Measurements from ENCODE around the gene UBE3D.
"Not testable (repeated sequence)": the region's sequence is repeated elsewhere in the genome, so short reads cannot be mapped to it uniquely, and the experiment has no call there.

The UBE3D gene

DNA sequence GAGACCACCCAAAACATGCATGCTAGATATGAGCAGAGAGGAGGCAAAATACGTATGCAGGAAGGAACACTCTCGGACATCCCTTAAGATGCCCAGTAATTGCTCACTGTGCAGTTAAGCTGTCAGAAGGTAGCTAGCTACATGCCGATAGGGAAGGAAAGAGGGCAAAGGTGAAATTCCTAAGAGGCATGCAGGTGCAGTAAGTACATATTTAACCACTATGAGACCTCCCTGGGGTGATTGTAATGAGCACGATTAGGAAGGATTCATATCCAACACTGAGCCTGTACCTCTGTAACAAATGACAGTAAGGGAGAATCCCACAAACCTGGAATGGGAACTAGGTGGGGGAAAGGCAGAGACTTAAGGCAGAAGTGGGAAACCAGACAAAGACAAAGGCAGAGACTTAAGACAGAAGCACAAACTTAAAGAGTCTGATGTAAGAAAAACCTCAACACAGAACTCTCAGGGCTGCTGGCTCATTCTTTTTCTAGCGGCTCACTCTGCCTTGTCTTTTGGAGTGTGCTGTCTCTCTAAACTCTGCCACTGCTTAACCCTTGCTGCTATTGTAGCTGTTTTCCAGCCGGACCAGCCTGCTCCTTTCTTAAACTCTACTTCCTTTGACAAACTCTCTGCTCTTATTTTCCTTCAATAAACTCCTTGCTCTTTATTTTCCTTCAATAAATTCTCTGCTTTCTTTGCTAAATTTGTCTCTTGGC is 148.1 kb downstream of the UBE3D start:
- no peak for DNase-seq (ENCODE audit: low read depth in 2 of 2, low spot score in 1 of 2)

DNA sequence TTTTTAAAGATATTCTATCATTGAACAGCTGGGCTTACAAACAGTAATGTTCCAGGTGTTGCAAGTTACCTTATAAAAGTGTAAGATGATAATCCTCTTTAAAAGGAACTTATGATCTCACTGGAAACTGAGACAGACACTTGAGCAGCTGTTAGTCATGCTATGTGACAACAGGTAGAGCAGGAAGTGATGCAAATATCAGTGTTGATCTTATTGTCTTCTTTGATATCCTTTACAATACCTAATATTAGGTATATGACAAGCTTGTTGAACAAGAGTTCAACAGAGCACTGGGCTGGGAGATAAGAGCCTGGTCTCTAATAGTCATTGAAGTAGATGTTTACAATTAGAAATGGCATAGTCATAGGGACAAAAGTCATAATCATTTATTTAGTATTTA is 150.0 kb downstream of the UBE3D start:
- DNase-seq (ENCODE audit: low read depth in 2 of 2, low spot score in 1 of 2), result no peak

DNA sequence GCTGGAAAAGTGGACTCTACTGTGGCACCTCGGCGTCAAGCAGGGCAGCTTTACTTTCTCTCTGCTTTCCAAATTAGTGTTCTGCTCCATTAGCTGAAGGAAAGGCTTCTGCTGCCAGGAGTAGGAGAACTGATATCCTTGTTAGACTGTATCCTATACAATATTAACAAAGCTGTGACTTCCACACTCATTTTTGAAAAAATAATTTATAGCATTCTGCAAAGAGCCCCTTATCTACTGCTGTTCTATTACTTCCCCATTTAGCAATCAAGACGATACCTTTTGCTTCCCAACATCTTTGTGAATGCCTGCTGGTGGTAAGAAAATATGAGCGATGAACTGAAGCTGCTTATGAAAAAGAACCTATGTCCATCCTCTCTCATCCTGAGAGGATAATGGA is 151.1 kb downstream of the UBE3D start:
- no peak for DNase-seq (ENCODE audit: low read depth in 2 of 2, low spot score in 1 of 2)

DNA sequence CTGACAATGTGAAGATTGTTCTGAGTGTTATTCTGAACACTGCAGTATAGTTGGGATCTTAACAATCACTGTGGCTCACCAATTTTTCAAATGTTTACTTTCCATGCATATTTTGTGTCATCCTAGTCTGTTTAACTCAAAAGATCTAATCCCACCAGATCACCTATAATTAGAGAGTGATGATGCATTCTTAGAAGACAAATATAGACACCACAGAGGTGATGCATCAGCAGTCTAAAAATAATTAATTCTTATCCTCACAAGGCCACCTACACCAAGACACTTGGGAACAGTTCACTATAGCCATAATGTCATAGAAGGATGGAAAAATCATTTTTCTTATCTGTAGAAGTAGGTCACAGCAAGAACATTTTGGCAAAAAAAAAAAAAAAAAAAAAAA is 154.8 kb downstream of the UBE3D start:
- no peak for DNase-seq (ENCODE audit: low read depth in 2 of 2, low spot score in 1 of 2)

DNA sequence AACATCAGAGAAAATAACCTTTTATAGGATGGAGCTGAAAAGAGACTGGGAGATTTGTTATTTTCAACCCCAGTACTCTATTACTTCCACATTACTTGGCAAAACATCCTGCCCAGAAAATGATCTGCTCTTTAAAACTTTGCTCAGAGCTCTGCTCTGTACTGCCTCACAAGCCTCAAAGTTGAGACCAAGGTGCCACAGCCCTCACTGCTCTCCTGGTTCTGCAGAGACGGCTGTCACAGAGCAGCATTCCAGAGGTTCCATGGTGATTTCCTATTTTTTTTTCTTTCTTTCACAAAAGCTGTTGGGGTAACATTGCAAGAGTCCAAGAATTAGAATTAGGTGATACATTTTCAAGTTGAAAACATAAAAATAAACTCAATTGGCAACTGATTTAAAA is 155.2 kb downstream of the UBE3D start:
- DNase-seq (ENCODE audit: low read depth in 2 of 2, low spot score in 1 of 2), result no peak

DNA sequence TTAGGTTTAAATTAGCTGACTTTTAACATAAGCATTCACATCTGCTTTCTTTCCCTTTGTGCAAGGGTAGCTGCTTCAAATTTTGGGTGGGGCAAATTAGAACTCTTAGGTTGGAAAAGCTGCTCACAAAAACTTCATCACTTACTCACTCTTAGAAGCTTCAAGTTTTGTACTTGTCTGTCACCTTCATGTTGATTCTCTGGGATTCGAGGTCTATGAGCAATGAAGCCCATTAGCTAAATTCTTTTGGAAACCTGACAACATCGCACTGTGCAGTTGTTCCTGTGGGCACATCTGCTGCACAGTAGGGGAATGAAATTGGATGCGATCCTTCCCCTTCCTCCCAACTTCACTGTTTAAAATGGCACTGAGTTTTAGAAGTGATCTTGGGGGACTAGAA is 156.1 kb downstream of the UBE3D start:
- no peak for DNase-seq (ENCODE audit: low read depth in 2 of 2, low spot score in 1 of 2)

DNA sequence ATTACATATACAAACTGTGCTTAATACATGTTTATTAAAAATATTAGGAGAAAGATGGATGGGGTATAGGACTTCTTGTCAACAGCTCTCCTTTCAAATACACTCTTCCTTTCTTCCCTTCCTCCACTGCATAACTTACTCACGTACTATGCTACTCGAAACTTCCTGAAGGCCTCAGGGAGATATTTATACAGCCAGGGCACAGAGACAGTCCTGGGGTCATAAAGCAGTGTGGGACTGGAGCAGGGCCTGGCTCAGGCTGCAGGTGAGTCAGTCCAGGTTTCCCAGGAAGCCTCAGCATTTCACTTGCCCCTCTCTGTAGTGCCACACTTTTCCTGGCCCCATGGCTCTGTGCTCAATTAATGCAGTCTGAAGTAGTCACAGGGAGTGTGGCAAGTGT is 157.0 kb downstream of the UBE3D start:
- no peak for DNase-seq (ENCODE audit: low read depth in 2 of 2, low spot score in 1 of 2)

DNA sequence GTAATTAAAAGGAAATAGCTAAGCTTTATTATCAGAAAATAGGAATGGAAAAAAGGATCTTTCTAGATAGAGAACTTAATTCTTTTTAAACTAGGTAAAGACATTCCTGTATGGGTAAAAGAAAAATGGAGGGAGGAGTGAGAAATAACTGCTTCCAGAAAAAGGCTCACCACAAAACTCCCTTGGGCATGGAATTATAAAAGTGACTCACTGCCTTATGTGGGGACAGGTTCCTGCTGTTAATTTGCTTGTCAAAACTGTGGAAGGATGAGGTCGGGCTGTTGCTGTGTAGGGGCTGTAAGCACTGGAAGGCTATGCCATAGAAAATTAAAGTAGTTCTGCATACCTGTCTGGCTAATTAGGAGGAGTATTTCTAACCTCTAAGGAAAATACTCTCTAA is 158.7 kb downstream of the UBE3D start:
- DNase-seq (ENCODE audit: low read depth in 2 of 2, low spot score in 1 of 2), result no peak

DNA sequence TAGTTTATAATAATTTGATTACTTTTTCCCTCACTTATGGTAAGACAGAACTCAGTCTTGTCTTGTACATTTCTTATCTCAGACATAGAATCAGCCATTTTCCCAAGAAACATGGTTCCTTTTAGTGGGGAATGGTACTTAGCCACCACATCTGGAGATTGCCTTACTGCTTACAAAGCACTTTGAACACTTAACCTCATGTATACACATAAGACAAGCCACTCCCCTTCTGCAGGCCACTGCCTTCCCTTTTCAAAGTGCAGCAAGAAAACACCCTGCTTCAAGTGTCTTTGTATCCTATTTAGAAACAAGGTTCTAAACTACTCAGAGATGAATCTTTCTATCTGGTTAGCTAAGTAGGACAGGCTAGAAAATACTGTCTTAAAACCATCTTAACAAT is 159.2 kb downstream of the UBE3D start:
- no peak for DNase-seq (ENCODE audit: low read depth in 2 of 2, low spot score in 1 of 2)

DNA sequence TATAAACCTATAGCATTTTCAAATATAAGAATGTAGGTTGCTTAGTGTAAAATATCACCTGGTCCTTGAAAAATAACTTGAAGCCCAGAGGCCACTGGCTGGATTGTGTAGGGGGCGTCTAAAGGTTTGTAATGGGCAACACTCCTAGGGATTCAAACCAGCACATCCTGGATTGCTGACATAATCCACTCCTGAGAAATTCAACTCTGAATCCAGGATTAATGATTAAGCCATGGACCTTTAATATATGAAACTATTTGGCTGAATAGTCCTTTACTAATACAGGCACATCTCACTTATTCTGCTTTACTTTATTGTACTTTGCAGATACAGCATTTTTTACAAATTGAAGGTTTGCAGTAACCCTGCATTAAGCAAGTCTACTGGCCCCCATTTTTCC is 160.8 kb downstream of the UBE3D start:
- no peak for DNase-seq (ENCODE audit: low read depth in 2 of 2, low spot score in 1 of 2)

DNA sequence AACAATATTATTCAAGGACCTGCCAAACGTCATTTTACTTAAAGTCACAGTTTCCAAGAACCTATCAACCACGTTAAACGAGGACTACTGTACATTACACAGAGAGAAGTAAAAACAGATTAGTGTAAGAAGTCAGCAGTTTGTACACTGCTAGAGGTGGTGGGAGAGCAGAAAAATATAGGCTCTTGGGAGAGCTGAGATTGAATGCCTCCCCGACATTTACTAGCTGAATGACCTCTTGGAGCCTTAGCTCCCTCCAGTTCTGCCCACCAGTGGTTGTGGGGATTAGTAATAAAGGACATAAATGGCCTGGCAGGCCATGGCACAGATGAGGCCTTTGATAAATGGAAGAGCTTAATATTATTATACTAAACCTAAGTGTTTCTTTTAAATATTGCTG is 161.4 kb downstream of the UBE3D start:
- DNase-seq (ENCODE audit: low read depth in 2 of 2, low spot score in 1 of 2), result no peak

DNA sequence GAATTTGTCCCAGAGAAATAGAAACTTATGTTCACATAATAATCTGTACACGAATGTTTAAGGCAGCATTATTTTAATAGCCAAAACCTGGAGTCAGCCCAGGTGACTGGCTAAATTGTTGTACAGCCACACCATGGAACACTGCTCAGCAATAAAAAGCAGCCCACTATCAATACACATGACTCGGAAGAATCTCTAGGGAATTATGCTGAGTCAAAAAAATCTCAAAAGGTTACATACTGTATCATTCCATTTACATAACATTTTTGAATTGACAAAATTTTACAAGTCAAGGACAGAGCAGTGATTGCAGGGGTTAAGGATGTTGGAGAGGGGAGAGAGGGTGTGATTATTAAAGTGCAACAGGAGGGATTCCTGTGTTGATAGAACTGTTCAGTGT is 163.4 kb downstream of the UBE3D start:
- no peak for DNase-seq (ENCODE audit: low read depth in 2 of 2, low spot score in 1 of 2)

DNA sequence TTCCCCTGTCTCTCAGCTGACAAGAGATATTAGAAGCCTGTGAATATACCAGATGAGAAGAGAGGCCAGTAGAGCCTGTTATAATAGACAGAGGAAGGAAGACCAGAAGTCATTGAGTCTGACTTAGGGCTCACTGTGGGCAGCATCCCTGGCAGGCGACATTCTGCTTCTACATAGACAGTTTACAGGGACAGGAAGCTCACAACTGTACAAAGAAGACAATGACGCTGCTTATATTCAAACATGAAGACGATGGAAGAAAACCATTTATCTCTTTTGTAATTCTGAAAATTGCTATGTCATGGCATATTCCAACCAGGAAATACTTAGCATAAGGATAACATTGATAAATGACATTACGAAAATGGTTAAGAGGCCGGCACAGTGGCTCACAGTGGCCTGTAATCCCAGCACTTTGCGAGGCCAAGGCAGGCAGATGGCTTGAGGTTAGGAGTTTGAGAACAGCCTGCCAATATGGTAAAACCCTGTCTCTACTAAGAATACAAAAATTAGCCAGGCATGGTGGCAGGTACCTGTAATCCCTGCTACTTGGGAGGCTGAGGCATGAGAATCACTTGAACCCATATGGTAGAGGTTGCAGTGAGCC is 170.9 kb downstream of the UBE3D start:
- DNase-seq (ENCODE audit: low read depth in 2 of 2, low spot score in 1 of 2), result no peak

DNA sequence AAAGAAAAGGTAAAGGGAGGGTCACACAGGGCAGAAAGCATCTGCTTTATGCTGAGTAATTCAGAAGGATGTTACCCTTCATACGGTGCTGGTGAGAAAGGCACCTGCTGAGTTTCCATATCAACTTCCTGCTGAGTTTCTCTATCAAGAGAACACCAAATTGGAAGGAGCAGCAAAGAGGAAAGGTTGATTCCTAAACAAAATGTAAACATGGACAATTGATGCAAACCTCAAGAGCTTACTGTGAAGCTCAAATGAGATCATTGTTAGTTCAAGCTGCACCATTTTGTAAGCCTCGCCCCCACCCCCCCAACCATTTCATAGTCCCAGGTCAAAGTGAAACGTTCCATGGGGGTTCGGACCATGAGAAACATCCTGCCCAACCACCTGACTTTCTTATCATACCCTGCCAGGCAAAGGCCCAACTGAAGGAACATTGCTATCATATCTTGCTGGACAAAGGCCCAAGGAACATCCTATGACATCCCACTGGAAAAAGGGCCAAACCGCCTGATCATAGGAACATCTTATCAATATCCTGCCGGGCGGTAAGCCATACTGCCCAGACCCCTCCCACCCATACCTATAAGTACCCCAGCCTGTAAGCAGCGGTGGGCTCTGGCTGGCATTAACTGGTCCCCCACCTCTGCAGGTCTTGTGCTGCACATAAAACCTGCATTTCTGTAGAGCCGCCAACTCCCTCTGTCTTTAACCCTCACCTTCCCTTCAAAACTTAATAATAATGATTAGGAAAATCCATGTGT is 171.6 kb downstream of the UBE3D start:
- no peak for DNase-seq (ENCODE audit: low read depth in 2 of 2, low spot score in 1 of 2)

DNA sequence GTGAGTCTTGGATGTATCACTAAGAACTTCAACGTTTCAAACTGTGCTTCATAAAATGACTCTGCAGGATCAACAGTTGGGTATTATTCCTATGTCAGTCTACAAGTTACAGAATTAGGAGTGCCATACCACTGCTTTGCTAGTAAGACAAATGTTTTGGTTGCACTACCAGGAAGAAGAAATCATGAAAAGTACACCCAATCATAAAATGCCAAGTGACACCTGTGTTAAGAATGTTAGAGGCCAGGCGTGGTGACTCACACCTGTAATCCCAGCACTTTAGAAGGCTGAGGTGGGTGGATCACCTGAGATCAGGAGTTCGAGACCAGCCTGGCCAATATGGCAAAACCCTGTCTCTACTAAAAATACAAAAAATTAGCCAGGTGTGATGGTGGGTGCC is 174.1 kb downstream of the UBE3D start:
- DNase-seq (ENCODE audit: low read depth in 2 of 2, low spot score in 1 of 2), result not testable (repeated sequence)

DNA sequence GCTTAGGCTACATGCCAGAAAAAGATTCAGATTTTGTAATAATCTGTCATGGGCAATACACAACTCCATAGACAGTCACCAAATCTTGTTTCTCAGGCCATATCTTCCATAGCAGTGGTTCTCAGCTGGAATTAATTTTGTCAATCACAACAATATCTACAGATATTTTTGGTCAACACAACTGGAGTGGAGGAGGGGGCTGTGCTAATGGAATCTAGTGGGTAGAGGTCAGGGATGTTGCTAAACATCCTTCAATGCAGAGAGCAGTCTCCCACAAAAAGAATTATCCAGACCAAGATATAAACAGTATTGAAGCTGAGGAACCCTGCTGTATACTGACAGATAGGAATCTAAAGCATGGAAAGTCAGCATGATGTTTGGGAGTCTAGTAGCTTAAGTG is 174.6 kb downstream of the UBE3D start:
- DNase-seq (ENCODE audit: low read depth in 2 of 2, low spot score in 1 of 2), result no peak

DNA sequence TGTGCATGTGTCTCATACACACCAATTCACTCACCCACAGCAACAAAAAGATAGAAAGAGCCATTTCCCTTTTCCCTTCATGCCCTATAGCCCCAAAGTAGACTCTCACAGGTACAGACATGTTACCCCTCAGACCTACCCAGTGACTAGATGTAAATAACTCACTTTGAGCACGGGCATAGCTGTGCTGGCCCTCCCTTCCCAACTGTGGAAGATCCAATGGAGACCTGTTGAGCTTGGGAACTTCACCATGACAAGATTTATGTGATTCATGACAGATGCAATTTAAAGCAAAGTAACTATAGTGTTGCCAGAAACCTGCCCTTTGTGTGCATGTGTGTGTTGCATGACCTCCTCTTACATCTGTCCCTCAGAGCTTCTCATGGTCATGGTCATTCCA is 175.4 kb downstream of the UBE3D start:
- DNase-seq (ENCODE audit: low read depth in 2 of 2, low spot score in 1 of 2), result no peak

DNA sequence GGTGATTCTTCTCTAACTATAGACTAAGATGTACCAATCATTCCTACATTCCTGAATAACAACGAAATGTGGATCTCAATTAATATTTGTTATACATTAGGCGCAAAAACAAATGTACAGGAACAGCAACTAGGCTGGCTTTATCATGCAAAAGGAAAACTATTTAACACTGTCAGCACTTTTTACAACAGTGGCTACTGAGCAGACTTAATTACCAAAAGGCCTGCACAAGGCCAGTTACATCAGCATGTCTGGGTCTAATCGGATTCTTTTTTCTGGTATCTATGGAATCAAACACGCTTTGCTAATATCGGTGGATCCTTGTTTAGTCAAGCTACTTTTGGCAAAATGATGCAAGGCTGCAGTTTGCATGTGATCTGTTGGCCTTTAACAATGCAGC is 176.5 kb downstream of the UBE3D start:
- DNase-seq (ENCODE audit: low read depth in 2 of 2, low spot score in 1 of 2), result no peak

DNA sequence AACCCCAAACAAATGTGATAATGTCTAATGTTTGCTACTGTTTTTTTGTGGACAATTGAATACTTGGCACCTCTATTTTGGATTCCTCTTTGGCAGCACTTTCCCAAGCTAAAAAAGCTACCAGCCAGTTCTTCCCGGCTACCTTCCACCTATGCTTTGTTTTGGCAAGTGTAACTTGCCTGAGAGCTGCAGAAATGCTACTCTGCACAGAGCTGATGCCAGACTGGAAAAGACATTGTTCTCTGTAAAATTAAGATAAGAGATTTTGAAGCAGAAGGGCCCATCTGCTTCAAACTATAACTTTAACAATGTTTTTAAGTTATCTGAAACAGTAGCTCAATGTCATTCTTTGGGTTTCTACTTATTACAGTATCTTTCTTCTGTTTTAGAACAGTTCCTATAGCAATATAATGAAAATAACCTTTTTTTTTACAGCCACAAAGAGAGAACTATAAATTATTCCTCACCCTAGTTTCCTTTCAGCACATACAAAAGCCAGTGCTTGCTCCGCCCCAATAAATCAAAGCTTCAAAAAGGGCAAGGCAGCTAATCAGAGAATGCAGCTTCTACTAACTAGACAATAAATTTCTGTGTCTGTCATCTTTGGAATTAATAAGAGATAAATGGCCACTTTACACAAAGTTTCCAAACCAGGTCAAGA is 183.1 kb downstream of the UBE3D start:
- DNase-seq (ENCODE audit: low read depth in 2 of 2, low spot score in 1 of 2), result no peak

DNA sequence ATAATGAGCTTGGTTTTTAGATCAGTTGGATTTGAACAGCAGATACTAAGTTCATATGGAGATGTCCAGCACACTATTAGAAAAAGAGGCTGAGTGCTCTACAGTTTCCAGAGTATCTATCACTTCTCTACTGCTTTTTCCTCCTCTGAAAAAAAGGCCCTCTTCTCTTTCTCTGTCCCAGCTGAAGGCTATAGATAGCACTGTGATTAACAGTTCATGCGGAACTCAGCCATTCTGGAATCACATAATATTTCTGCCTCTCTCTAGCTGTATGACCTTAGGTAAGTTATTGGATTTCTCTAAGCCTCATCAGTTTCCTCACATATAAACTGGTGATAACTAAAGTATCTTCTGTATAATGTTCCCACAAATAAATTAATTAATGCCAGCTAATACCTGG is 184.1 kb downstream of the UBE3D start:
- no peak for DNase-seq (ENCODE audit: low read depth in 2 of 2, low spot score in 1 of 2)

DNA sequence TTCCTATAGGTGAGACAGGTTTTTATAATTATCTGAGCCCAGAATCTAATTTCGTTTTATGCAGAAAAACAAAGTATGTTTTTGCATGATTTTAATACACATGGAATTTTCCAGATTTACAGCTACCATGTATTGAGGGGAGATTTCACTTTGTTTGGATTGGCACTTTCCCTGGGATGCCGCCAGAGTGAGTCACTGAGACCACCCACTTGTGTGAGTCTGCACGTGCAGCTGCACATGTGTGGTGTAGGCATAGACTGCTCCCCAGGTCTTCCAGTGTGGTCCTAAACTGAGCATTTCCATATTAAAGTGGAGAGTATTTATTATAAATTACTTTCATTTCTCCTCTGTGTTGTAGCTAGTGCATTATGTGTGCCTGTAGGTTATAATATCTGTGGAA is 186.8 kb downstream of the UBE3D start:
- no peak for DNase-seq (ENCODE audit: low read depth in 2 of 2, low spot score in 1 of 2)

All from stimulated activated CD8-positive, alpha-beta memory T cell treated with anti-CD3 and anti-CD28 coated beads, Interleukin-4, amount 100 ng/mL, for 1 hour (primary cell).